GM21723 (cell line): ENCODE measurements around the gene TRIM33.
"Not testable (repeated sequence)": the region's sequence is repeated elsewhere in the genome, so short reads cannot be mapped to it uniquely, and the experiment has no call there.

Source experiments
- ATAC-seq: cut with Tn5 transposase; IDR thresholded peaks from one replicate; pipeline ENCODE4 v1.9.1; 2021; ENCODE audit warnings: mild to moderate bottlenecking, moderate library complexity; ENCODE audit not compliant: unreplicated experiment

Gene TRIM33

GRCh38 chr1:114363230-114363629, 147.8 kb downstream of the TRIM33 start:
- not testable (repeated sequence) for ATAC-seq

GRCh38 chr1:114359791-114360190, 151.2 kb downstream of the TRIM33 start:
- ATAC-seq, result no peak

- ATAC-seq, result no peak
These were observed 155.8 kb downstream of the TRIM33 start for GRCh38 chr1:114355240-114355639.

GRCh38 chr1:114353262-114353661, 157.7 kb downstream of the TRIM33 start:
- ATAC-seq, result no peak

- ATAC-seq, result no peak
These were observed 158.2 kb downstream of the TRIM33 start for GRCh38 chr1:114352797-114353196.

GRCh38 chr1:114350731-114351445, 160.1 kb downstream of the TRIM33 start:
- no peak for ATAC-seq

- no peak for ATAC-seq
These were observed 161.0 kb downstream of the TRIM33 start for GRCh38 chr1:114349891-114350605.

- ATAC-seq, result no peak
These were observed 163.4 kb downstream of the TRIM33 start for GRCh38 chr1:114347431-114348209.

GRCh38 chr1:114346480-114347029, 164.4 kb downstream of the TRIM33 start:
- peak; percentile 99 for ATAC-seq

- ATAC-seq, result peak; percentile 33
These were observed 165.0 kb downstream of the TRIM33 start for GRCh38 chr1:114345930-114346479.

- ATAC-seq, result no peak
These were observed 166.3 kb downstream of the TRIM33 start for GRCh38 chr1:114344656-114345055.
